GM18526 (cell line): Measurements from ENCODE around the gene TESPA1.

Experiments used
- POLR2A ChIP-seq: IDR thresholded peaks from 3 replicates; pipeline ENCODE4 v1.6.1; 2011; ENCODE audit not compliant: insufficient read length; ENCODE audit errors: extremely low read depth

TESPA1 gene

DNA sequence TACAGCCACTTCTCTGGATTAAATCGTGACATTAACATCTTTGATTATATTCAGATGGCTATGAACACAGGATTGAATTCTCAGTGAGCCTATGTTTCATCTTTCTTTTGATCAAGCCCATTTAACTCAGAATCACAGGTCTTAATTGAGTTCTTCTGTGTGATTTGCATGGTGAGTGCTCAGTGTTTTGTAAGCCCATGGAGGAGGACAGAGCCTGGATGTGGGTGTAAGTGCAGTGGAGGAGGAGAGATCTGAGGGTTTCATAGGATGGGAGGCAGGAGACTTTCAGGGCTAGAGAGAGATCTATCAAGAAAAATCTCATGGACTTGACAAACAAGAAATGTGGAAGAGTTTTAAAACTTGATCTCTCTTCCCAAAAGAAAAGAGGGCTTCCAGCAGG, 5.3 kb upstream of the TESPA1 start:
- no peak for TF ChIP-seq POLR2A

DNA sequence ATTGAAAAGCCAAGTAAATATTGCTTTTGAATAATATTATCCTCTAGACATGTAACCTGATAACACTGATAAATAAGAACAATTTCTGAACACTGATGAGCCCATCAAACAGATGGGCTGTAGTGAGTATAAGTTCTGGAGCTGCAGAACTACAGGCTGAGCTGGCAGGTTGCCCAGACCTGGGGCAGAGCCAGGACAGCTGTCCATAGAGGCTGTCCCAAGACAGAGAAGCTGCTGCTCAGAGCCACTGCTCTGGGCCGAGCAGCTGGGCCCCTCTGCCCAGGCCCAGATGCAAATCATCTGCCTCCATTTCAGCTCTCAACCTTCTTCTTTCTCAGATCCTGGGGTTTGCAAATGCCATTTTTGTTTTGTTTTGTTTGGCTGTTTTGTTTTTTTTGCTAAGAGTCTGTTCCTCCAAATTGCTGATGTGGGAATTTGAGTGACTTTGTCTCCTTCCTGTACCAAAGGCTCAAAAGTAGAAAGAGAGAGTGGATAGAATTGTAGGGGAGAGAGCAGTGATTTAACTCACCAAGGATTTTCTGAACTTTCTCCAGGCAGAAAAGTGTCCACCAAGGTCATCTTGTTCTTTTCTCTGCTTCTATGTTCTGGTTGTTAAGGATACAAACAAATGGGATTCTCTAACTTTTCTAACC, 4.0 kb upstream of the TESPA1 start:
- no peak for TF ChIP-seq POLR2A

DNA sequence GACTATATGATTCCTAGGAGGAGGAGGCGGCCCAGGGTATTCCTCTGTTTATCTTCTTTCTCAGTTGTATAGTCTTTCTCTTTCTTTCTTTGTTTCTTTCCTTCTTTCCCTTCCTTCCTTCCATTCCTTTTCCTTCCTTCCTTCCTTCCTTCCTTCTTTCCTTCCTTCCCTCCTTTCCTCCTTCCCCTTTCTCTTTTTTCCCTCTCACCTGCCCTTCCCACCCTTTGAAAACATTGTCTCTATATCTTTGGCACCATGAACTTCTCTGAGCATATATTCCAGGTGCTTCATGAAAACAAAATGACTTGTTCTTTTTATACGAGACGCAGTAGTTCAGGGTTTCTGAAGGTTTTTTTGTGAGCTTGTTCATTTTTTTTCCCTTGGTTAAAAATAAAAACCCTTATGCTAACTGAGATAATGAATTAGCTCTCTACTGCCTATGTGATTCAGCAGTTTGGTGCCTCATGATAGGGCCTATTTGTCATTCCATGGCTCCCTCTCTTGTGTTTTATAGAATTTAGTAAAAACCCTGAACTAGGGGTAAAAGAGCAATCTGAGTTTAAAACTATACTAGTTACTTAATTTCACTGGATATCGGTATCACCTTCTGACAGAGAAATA, 3.2 kb upstream of the TESPA1 start:
- TF ChIP-seq POLR2A, result no peak

DNA sequence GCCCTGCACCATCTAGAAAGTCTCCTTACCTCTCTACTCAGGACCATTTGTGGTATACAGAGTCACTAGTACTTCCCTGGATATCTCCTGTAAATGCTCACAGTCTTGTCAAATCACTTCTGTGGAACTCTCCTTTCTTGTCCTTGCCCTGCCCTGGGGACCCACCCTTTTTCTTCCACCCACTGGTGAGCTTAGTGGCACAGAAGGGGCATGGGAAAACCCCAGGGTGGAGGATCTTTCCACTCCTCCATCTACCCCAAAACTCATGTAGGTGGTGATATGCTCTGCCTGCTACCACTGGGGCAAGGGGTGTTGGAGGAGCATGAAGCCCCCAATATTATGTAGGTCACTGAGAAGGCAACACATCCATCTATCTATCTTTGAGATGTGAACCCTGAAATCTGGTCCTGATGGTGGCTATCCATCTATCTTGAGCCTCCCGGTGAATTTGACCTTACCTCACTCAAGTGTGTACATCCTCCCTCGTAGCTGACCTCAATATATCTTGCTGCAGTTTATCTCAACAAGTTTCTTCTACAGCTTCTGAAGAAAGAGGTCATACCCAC, 943 bp downstream of the TESPA1 start:
- no peak for TF ChIP-seq POLR2A

DNA sequence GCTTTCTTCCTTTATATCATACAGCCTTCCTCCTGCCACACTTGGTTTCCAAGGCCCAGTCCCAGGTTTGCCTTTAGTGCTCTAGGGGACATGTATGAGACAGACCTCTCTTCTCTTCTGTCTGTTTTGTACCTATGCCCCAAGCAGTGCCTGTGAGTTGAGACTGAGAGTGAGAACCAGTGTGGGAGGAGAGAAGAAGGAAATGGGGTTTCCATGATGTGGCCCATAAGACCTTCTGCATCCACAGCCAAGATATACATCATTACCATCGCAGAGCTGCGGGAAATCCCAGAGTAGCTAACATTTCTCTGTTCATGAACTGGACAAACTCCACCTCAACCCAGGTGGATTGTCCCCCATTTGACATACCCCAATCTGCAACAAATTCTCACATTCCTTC, 2.8 kb downstream of the TESPA1 start:
- no peak for TF ChIP-seq POLR2A

DNA sequence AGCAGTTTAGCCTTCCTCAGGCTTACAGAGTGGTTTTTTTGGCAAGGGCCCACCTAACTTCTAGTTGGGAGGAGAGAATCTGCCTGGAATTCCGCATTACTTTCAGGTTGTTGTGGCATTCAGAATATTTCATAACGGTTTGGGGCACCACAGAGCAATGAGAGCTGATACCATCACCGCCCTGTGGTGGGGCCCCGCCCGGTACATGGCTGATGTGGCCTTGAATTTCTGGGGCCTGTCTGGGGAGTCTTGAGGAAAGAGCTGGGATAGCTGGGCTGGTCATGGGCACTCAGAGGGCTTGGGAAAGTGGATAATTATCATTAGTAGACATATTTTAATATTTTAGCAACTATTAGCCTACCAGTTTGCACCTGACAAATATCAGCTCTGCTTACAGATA, 4.2 kb downstream of the TESPA1 start:
- TF ChIP-seq POLR2A, result no peak

DNA sequence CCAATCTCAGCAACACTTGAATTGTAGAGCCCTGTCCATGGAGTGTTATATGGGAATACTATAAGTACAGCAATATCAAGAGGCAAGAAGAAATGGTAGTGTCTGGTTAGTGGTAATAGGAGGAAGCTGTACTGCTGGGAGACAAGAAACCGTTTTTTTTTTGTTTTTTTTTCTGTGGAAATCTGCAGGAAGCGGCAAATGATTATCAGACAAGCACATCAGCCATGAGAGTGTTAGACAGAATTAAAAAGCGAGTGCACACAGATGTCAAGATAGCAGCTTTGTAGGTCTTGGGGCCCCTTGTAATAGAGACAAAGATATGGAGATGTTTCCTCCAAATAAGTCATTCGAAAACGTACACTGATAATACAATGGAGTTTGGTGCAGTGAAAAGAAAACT, 6.7 kb downstream of the TESPA1 start:
- TF ChIP-seq POLR2A, result no peak

DNA sequence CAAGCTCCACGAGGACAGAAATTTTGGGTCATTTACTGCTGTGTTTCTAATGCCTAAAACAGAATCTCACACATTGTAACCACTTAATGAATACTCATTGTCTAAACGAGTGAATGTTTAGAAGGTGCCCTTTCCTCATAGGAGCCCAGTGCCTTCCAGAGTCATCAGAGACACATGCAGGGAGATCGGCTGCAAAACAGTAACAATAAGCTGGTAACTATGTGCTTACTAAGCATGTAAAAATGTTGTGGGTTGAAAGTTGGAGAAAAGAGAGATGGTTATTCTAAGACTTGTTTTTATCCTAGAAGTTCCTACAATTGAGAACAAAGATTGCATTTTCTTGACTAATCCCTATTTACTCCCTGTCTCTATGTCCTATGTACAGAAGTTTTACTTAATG, 7.4 kb downstream of the TESPA1 start:
- no peak for TF ChIP-seq POLR2A

DNA sequence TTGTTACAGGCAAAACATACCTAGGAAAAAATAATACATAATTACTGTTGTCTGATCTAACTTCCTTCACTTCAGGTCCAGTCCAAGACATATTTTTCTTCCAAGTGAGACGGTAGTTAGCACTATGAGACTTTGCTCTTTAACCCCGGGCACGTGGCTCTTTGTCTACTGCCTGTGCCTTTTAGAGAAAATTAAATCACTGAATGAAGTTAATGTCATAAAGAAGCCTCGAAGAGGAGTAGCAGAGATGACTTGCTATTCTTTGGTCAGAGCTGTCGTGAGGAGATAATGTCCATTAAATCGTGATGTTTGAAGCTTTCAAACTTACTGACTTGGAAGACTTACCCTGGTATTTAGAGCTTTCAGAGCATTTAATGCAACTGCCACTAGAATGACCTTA, 8.7 kb downstream of the TESPA1 start:
- no peak for TF ChIP-seq POLR2A

DNA sequence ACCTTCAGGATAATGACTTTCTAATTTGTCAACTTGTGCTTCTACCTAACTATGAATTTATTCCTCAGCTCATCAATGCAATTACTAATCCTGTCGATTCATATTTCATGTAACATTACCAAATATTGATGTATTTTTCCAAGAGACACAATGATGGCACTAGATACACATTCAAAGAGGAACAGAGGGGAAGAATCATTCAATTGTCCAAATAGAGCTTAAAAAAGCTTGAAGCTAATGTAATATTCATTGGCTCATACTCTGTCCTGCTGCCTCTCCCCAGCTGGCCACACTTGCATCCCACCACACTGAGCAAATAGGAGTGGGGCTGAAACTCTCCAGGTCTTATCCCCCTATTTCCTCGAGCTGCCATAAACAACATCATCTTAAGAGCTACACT, 9.3 kb downstream of the TESPA1 start:
- no peak for TF ChIP-seq POLR2A

DNA sequence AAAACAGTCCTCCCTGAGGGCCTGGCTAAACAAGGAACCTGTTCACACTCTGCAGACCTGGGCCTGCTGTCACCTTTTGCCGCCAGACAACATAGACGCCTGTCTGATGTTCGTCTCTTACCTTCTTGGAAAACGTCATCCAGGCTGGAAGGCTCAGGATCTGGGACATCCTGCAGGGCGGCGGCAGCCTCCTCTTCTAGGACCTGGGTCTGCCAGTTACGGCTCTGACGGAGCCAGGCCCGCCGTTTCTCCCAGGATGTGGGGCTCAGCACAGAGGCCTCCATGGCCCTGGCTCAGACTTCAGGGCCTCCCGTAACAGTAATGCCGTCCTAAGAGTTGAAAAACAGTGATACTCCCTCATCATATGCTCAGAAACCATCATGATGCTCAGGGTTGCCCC, 10.3 kb downstream of the TESPA1 start:
- TF ChIP-seq POLR2A, result no peak

DNA sequence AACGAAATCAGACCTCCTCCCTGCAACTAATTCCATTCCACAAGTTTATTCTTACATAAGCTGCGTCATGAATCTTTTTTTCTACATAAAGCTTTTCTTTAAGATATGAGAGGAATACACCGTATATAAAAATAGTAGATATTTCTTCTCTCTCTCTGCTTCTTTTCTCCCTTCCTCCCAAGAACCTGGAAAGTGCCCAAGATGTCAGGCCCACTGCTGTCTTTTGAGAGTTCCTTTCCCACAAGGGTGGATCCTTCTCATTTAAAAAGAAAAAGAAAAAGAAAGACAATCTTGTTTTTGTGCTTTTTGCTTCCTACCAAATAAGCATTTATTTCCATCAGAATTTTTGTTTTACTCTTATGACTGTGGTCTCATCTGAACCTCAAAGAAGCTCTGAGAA, 11.0 kb downstream of the TESPA1 start:
- TF ChIP-seq POLR2A, result no peak

DNA sequence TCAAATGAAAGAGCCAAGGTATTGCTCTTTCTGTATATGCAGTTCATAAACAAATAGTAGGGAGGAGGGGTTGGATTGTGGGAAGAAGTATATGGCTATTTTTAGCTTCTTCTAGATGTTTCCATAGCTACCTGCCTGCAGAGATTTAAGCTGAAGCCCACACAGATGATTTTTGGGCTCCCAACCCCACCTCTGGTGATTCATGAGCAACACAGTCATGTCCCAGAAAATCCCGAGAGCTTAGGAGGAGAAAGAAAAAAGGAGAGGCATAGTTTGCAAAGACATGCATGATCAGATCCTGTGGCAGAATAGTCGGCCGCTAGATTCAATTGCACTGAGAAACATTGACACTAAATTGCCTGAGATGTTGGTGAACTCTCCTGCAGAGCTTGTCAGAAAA, 13.8 kb downstream of the TESPA1 start:
- no peak for TF ChIP-seq POLR2A

DNA sequence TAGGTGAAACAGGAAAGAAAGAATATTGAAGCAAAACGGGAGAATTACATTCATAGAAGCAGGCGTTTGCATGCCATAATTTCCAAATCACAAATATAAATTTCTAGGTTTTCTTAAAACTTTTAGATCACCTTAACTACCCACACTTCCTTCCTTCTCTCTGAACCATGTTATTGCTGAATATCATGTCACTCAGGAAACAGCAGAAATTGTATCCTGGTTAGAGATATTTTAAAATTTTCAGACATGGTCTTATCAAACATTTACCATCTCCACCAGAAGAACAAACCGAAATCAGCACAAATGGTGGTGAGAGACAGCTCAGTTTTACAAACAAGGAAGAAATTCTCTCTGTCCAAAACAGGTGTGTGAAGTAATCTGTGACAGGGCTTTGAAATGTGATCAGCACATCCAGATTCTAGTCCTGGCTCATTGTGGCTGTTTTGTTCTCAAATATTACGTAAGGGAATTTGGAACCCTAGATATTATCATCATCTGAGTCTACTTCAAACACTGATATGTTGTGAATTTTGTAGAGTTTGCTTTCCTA, 16.3 kb downstream of the TESPA1 start:
- TF ChIP-seq POLR2A, result no peak

DNA sequence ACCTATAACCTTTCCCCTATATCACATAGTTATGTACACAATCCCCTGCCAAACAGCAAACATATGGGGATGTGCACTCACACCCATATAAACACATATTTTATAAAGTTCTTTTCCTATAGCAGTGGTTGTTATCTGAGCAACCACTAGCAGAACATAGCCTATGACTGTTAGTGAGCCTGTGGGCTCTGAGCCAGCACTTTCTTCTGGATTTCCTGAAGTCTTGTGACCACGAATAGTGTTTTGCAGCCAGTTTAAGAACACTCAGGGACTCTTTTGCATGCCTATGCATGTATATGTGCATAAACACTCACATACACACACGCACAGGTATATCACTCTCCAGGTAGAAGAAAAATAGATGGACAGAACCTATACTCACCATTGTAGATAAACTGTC, 17.1 kb downstream of the TESPA1 start:
- TF ChIP-seq POLR2A, result no peak

DNA sequence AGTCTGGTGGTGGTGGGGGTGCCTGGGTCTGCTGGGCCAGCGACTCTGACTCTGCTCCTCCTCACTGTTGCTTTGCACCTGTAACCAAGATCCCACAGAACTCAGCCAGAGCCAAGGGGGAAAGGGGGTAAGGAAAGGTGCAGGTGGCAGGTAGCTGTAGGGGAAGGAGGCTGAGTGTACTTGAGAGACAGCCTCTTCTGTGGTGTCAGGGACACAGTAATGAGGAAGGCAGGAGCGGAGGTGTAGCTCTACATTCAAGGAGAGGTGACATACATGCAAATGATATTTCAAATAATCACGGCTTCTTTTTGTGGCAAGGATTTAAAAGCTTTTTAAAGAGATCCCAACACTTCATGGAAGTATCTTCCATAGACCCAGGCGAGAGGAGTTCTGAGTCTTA, 23.4 kb downstream of the TESPA1 start:
- TF ChIP-seq POLR2A, result no peak
